Measurements from ENCODE around the gene STX1A. TPM values are rescaled to one million over a fixed set of nuclear protein-coding genes. Genes with fewer than 3 reads are reported as not detected.
"Not testable (repeated sequence)": the region's sequence is repeated elsewhere in the genome, so short reads cannot be mapped to it uniquely, and the experiment has no call there.

Gene STX1A
- total and polyA plus RNA-seq, 12 donors = 0.52 to 28.1 (median 5.2) TPM

DNA sequence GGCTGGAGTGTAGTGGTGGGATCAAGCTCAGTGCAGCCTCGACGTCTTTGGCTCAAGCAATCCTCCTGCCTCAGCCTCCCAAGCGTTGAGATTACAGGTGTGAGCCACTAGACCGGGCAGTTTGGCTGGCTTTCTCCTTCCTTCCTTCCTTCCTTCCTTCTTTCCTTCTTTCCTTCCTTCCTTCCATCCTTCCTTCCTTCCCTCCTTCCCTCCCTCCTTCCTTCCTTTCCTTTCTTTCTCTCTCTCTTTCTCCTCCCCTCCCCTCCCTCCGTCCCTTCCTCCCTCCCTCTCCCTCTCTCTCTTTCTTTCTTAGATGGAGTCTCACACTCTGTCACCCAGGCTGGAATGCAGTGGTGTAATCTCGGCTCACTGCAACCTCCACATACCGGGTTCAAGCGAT, 59.5 kb downstream of the STX1A start:
- intact Hi-C loops (cut with DNase I) = no loop called here
- no peak overlapping the region for H3K27ac ChIP-seq

DNA sequence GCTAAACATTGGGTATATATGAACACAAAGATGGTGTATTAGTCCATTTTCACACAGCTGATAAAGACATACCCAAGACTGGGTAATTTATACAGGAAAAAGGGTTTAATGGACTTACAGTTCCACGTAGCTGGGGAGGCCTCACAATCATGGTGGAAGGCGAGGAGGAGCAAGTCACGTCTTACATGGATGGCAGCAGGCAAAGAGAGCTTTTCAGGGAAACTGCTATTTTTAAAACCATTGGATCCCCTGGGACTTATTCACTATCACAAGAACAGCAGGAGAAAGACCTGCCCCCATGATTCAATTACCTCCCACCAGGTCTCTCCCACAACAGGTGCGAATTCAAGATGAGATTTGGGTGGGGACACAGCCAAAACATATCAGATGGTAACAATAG, 64.2 kb downstream of the STX1A start:
- WGBS, 4 donors = 81 to 86% (median 82%) methylated on average over 4 of the region's 4 CpGs
- H3K4me1 ChIP-seq (replicated peaks in 1 of 2); H3K27ac ChIP-seq; DNase-seq; intact Hi-C loops (cut with DNase I); H3K9me3 ChIP-seq (replicated peaks in 1 of 3); H3K4me3 ChIP-seq; H3K36me3 ChIP-seq (replicated peaks in 1 of 2); H3K27me3 ChIP-seq: not testable (repeated sequence)

More for the DNA sequence above, 59.5 kb downstream of the STX1A start:
- Histone ChIP-seq H3K4me1 (replicated peaks in 1 of 2) (no peaks in the 10 kb centered on the region), H3K36me3 (replicated peaks in 1 of 2) (no peaks in the 10 kb centered on the region), H3K4me3 (no peak overlapping the region), H3K9me3 (replicated peaks in 1 of 3) (no peaks in the 10 kb centered on the region), H3K27me3 (no peaks in the 10 kb centered on the region)
- TF ChIP-seq, protein P1, sequence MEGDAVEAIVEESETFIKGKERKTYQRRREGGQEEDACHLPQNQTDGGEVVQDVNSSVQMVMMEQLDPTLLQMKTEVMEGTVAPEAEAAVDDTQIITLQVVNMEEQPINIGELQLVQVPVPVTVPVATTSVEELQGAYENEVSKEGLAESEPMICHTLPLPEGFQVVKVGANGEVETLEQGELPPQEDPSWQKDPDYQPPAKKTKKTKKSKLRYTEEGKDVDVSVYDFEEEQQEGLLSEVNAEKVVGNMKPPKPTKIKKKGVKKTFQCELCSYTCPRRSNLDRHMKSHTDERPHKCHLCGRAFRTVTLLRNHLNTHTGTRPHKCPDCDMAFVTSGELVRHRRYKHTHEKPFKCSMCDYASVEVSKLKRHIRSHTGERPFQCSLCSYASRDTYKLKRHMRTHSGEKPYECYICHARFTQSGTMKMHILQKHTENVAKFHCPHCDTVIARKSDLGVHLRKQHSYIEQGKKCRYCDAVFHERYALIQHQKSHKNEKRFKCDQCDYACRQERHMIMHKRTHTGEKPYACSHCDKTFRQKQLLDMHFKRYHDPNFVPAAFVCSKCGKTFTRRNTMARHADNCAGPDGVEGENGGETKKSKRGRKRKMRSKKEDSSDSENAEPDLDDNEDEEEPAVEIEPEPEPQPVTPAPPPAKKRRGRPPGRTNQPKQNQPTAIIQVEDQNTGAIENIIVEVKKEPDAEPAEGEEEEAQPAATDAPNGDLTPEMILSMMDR (IDR thresholded peaks at IDR 0.05) = no peak
- TF ChIP-seq POLR2A (IDR thresholded peaks at IDR 0.05) = no peak
- no peak for DNase-seq
- 55 to 63% (median 60%) methylated on average over 8 of the region's 8 CpGs for WGBS, 4 donors

DNA sequence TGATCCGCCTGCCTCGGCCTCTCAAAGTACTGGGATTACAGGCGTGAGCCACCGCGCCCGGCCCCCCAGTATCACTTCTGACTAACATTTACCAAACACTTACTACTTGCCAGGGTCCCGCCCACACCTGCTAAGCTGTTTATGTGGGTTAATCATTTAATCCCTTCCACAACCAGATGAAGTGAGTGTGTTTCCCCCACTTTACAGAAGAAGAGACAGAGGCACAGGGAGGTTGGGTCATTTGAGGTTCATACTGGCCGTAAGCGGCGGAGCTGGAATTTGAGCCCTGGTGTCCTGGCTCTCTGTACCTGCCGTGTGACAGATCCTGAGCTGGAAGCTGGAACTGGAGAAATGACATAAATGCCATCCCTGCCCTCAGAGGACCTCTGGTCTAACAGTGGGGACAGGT, 66.9 kb downstream of the STX1A start:
- TF ChIP-seq, protein P1 (IDR thresholded peaks at IDR 0.05) = no peak
- no peak for TF ChIP-seq POLR2A (IDR thresholded peaks at IDR 0.05)
- 65 to 81% (median 77%) methylated on average over 11 of the region's 11 CpGs for WGBS, 4 donors
- no peak for DNase-seq
- intact Hi-C loops (cut with DNase I) = no loop called here
- H3K27me3 ChIP-seq = peaks cover 10% of the 10 kb centered on the region
- H3K4me3 ChIP-seq = no peak overlapping the region
- peaks cover 0 to 4% of the 10 kb centered on the region in 2 donors for H3K4me1 ChIP-seq (replicated peaks in 1 of 2)
- H3K27ac ChIP-seq = no peak overlapping the region
- no peaks in the 10 kb centered on the region for H3K36me3 ChIP-seq (replicated peaks in 1 of 2)
- H3K9me3 ChIP-seq (replicated peaks in 1 of 3) = no peaks in the 10 kb centered on the region

DNA sequence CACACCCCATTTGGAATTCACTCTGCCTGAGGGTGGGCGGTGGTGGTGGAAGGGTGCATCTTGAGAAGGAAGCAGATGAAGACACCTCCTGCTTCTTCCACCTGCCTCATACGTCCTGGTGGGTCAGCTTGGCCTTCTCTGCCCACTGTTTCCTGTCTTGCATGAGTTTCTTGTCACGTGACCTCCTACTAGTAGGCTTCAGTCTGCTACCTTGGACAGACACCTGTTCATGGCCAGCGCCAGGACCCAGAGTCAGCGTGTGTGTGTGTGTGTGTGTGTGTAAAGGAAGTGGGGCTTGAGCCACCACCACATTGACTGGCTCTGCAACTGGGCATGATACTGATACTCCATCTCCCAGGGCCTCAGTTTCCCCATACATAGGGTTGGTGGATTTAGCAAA, 68.9 kb downstream of the STX1A start:
- peaks cover 21% of the 10 kb centered on the region for H3K27me3 ChIP-seq
- H3K36me3 ChIP-seq (replicated peaks in 1 of 2) = no peaks in the 10 kb centered on the region
- H3K4me1 ChIP-seq (replicated peaks in 1 of 2) = peaks cover 0 to 4% of the 10 kb centered on the region in 2 donors
- intact Hi-C loops (cut with DNase I) = no loop called here
- TF ChIP-seq, protein P1 (IDR thresholded peaks at IDR 0.05) = no peak
- no peak for TF ChIP-seq POLR2A (IDR thresholded peaks at IDR 0.05)
- no peaks in the 10 kb centered on the region for H3K9me3 ChIP-seq (replicated peaks in 1 of 3)
- DNase-seq = no peak
- no peak overlapping the region for H3K4me3 ChIP-seq
- H3K27ac ChIP-seq = no peak overlapping the region
- 55 to 74% (median 59%) methylated on average over 2 to 5 of the region's 5 CpGs for WGBS, 4 donors

DNA sequence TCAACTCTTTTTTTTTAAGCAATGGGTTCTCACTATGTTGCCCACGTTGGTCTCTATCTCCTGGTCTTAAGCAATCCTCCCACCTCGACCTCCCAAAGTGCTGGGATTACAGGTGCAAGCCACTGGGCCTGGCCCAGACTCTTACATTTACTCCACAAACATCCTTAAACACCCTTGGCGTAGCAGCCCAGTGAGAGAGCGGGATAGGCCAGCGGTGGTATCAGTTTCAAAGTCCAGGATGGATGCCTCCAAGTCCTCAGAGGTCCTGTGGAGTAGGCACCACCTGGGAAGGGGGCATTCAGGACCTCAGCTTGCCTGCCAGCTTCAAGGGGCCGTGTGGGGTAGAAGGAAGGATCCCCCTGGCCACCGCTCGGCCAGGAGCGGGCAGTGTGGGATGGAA, 69.9 kb downstream of the STX1A start:
- H3K9me3 ChIP-seq (replicated peaks in 1 of 3) = no peaks in the 10 kb centered on the region
- no peaks in the 10 kb centered on the region for H3K36me3 ChIP-seq (replicated peaks in 1 of 2)
- intact Hi-C loops (cut with DNase I) = no loop called here
- no peak overlapping the region for H3K27ac ChIP-seq
- no peak for TF ChIP-seq POLR2A (IDR thresholded peaks at IDR 0.05)
- TF ChIP-seq, protein P1 (IDR thresholded peaks at IDR 0.05) = no peak
- H3K4me1 ChIP-seq (replicated peaks in 1 of 2) = peaks cover 0 to 4% of the 10 kb centered on the region in 2 donors
- no peak overlapping the region for H3K4me3 ChIP-seq
- 49 to 62% (median 57%) methylated on average over 6 to 9 of the region's 9 CpGs for WGBS, 4 donors
- H3K27me3 ChIP-seq = peaks cover 21% of the 10 kb centered on the region
- DNase-seq = no peak
